Activated CD8-positive, alpha-beta T cell treated with anti-CD3 and anti-CD28 coated beads, Interleukin-2, amount 10 ng/mL, durations not matched to agents 7 days and 5 days (primary cell): ENCODE measurements around the gene LRRC28. TPM values are rescaled to one million over a fixed set of nuclear protein-coding genes. Genes with fewer than 3 reads are reported as not detected.

Experiments used
- total RNA-seq, 2 experiments: library from RNA; stranded (reverse); gene quantifications; one replicate each; pipeline ENCODE4 v1.2.3, GENCODE V29; 2021

The LRRC28 gene
- total RNA-seq, 2 experiments from 2014 or later = 18.3 to 19.3 TPM

Other genes with a start within 250 kb of the LRRC28 start
- gene PGPEP1L, start 243.7 kb upstream of the LRRC28 start, total RNA-seq = not detected
- gene SYNM, start 146.4 kb upstream of the LRRC28 start, total RNA-seq = under 1 TPM; 0.18 to 0.29 TPM
- gene TTC23, start 1.9 kb upstream of the LRRC28 start, total RNA-seq = under 1 TPM; 0.65 to 0.82 TPM